HG03060 (cell line): ENCODE data around the gene SLC9A9.
"Not testable (repeated sequence)": the region's sequence is repeated elsewhere in the genome, so short reads cannot be mapped to it uniquely, and the experiment has no call there.

Experiments used
- ATAC-seq: cut with Tn5 transposase; IDR thresholded peaks from one replicate; pipeline ENCODE4 v1.9.1; 2021; ENCODE audit warnings: low read depth, moderate number of reproducible peaks; ENCODE audit not compliant: unreplicated experiment

Gene SLC9A9

GRCh38 chr3:143699424-143699823, 148.8 kb downstream of the SLC9A9 start:
- ATAC-seq, result no peak

- no peak for ATAC-seq
Measured at GRCh38 chr3:143698682-143699303, 149.5 kb downstream of the SLC9A9 start.

- no peak for ATAC-seq
Measured at GRCh38 chr3:143697975-143698374, 150.3 kb downstream of the SLC9A9 start.

- not testable (repeated sequence) for ATAC-seq
Measured at GRCh38 chr3:143695333-143695732, 152.9 kb downstream of the SLC9A9 start.

- ATAC-seq, result no peak
Measured at GRCh38 chr3:143693506-143693905, 154.8 kb downstream of the SLC9A9 start.

- ATAC-seq, result no peak
Measured at GRCh38 chr3:143686638-143687197, 161.6 kb downstream of the SLC9A9 start.

GRCh38 chr3:143685491-143685890, 162.8 kb downstream of the SLC9A9 start:
- no peak for ATAC-seq

GRCh38 chr3:143677430-143677829, 170.8 kb downstream of the SLC9A9 start:
- ATAC-seq, result no peak

GRCh38 chr3:143676747-143677146, 171.5 kb downstream of the SLC9A9 start:
- no peak for ATAC-seq

GRCh38 chr3:143676021-143676420, 172.2 kb downstream of the SLC9A9 start:
- no peak for ATAC-seq

- ATAC-seq, result peak; percentile 48
Measured at GRCh38 chr3:143674100-143674968, 173.9 kb downstream of the SLC9A9 start.

GRCh38 chr3:143672396-143673165, 175.7 kb downstream of the SLC9A9 start:
- no peak for ATAC-seq

- ATAC-seq, result no peak
Measured at GRCh38 chr3:143671626-143672025, 176.6 kb downstream of the SLC9A9 start.

GRCh38 chr3:143668924-143669790, 179.1 kb downstream of the SLC9A9 start:
- ATAC-seq, result peak; percentile 85

GRCh38 chr3:143668385-143668784, 179.9 kb downstream of the SLC9A9 start:
- no peak for ATAC-seq

GRCh38 chr3:143661677-143662076, 186.6 kb downstream of the SLC9A9 start:
- ATAC-seq, result no peak

GRCh38 chr3:143658861-143659260, 189.4 kb downstream of the SLC9A9 start:
- ATAC-seq, result no peak

- no peak for ATAC-seq
Measured at GRCh38 chr3:143658116-143658515, 190.2 kb downstream of the SLC9A9 start.

GRCh38 chr3:143657391-143657790, 190.9 kb downstream of the SLC9A9 start:
- ATAC-seq, result no peak

- no peak for ATAC-seq
Measured at GRCh38 chr3:143654906-143655305, 193.4 kb downstream of the SLC9A9 start.
